NB4 (cell line): ENCODE results near the gene CDC123.

Source experiments
- CTCF ChIP-seq: IDR thresholded peaks from one replicate; pipeline ENCODE4 v1.5.1; 2012; ENCODE audit warnings: low read depth, low read length
- MAX ChIP-seq: IDR thresholded peaks from 2 replicates; pipeline ENCODE4 v1.6.1; 2011; ENCODE audit warnings: low read depth, low read length
- MYC ChIP-seq: IDR thresholded peaks from 2 replicates; pipeline ENCODE4 v1.6.1; 2011; ENCODE audit warnings: low read depth, low read length
- POLR2A ChIP-seq: IDR thresholded peaks from 2 replicates; pipeline ENCODE4 v1.6.1; 2011; ENCODE audit warnings: mild to moderate bottlenecking; ENCODE audit not compliant: insufficient read length; ENCODE audit errors: extremely low read depth

- TF ChIP-seq CTCF: no peak
- no peak for TF ChIP-seq POLR2A
- no peak for TF ChIP-seq MAX
- no peak for TF ChIP-seq MYC
Observed at GRCh38 chr10:12165999-12166775, 29.8 kb upstream of the CDC123 start.
